ENCODE measurements around the gene ALDH3B2. TPM values are rescaled to one million over a fixed set of nuclear protein-coding genes. Genes with fewer than 3 reads are reported as not detected.

ALDH3B2 gene
- total RNA-seq, 1 experiment from 2014 or later: 1.8 TPM

Small RNA genes within 50 kb of the gene (small RNA-seq; reads per million reads assigned to genes)
- gene RPL37P2: 1.7 reads per million, percentile 46 among the genes with 10 or more reads in this experiment

Other genes starting within 250 kb of the ALDH3B2 start
- 48.9 and 83.6 TPM in 2 replicates for gene RPS6KB2, start 246.1 kb downstream of the ALDH3B2 start, total RNA-seq (2014; rRNA removed; shearing (Covaris generic); ENCODE audit: low replicate concordance)
- gene PTPRCAP, start 236.9 kb downstream of the ALDH3B2 start, total RNA-seq (2014; rRNA removed; shearing (Covaris generic); ENCODE audit: low replicate concordance): 161 and 348 TPM in 2 replicates
- 15.5 and 40.6 TPM in 2 replicates for gene CORO1B, start 231.1 kb downstream of the ALDH3B2 start, total RNA-seq (2014; rRNA removed; shearing (Covaris generic); ENCODE audit: low replicate concordance)
- gene GPR152, start 221.9 kb downstream of the ALDH3B2 start, total RNA-seq (2014; rRNA removed; shearing (Covaris generic); ENCODE audit: low replicate concordance): not detected in 2 replicates
- 0.29 TPM in 1 of 2 replicates, not detected in the other for gene CABP4, start 219.3 kb downstream of the ALDH3B2 start, total RNA-seq (2014; rRNA removed; shearing (Covaris generic); ENCODE audit: low replicate concordance)
- gene TMEM134, start 205.4 kb downstream of the ALDH3B2 start, total RNA-seq (2014; rRNA removed; shearing (Covaris generic); ENCODE audit: low replicate concordance): 69.7 and 99.7 TPM in 2 replicates
- 51.8 and 119 TPM in 2 replicates for gene AIP, start 191.6 kb downstream of the ALDH3B2 start, total RNA-seq (2014; rRNA removed; shearing (Covaris generic); ENCODE audit: low replicate concordance)
- 79.6 and 149 TPM in 2 replicates for gene PITPNM1, start 169.3 kb downstream of the ALDH3B2 start, total RNA-seq (2014; rRNA removed; shearing (Covaris generic); ENCODE audit: low replicate concordance)
- 91.5 and 106 TPM in 2 replicates for gene CDK2AP2, start 166.5 kb downstream of the ALDH3B2 start, total RNA-seq (2014; rRNA removed; shearing (Covaris generic); ENCODE audit: low replicate concordance)
- not detected in 2 replicates for gene CABP2, start 151.2 kb downstream of the ALDH3B2 start, total RNA-seq (2014; rRNA removed; shearing (Covaris generic); ENCODE audit: low replicate concordance)
- 1,085 and 1,200 TPM in 2 replicates for gene GSTP1, start 90.8 kb downstream of the ALDH3B2 start, total RNA-seq (2014; rRNA removed; shearing (Covaris generic); ENCODE audit: low replicate concordance)
- 145 and 304 TPM in 2 replicates for gene NDUFV1, start 67.7 kb downstream of the ALDH3B2 start, total RNA-seq (2014; rRNA removed; shearing (Covaris generic); ENCODE audit: low replicate concordance)
- gene NUDT8, start 44.7 kb downstream of the ALDH3B2 start, total RNA-seq (2014; rRNA removed; shearing (Covaris generic); ENCODE audit: low replicate concordance): 10.4 and 35.4 TPM in 2 replicates
- not detected in 2 replicates for gene TBX10, start 34.9 kb downstream of the ALDH3B2 start, total RNA-seq (2014; rRNA removed; shearing (Covaris generic); ENCODE audit: low replicate concordance)
- 0.89 and 2.2 TPM in 2 replicates for gene ACY3, start 23.9 kb downstream of the ALDH3B2 start, total RNA-seq (2014; rRNA removed; shearing (Covaris generic); ENCODE audit: low replicate concordance)